Raji (cell line): ENCODE data around the gene DEPDC7.

Experiments used
- POLR2A ChIP-seq: IDR thresholded peaks from 2 replicates; pipeline ENCODE4 v1.6.1; 2011; ENCODE audit warnings: low read depth, low read length, control low read depth; ENCODE audit not compliant: insufficient read depth

DEPDC7 gene

GRCh38 chr11:33068611-33069340 is 53.1 kb downstream of the DEPDC7 start:
- no peak for TF ChIP-seq POLR2A

- no peak for TF ChIP-seq POLR2A
These were observed 56.8 kb downstream of the DEPDC7 start for GRCh38 chr11:33072465-33072864.
